WI38 (cell line): ENCODE measurements around the gene CHID1.

ENCODE experiments used
- H3K4me3 ChIP-seq: 2 replicates; pipeline ENCODE4 v1.5.1; 2011; ENCODE audit warnings: low read depth, mild to moderate bottlenecking, control low read depth, low read length
- TF ChIP-seq, protein P1 (sequence below): IDR thresholded peaks from 2 replicates; pipeline ENCODE4 v1.5.1; 2012; ENCODE audit warnings: low read depth, mild to moderate bottlenecking, control low read depth, low read length

CHID1 gene

DNA sequence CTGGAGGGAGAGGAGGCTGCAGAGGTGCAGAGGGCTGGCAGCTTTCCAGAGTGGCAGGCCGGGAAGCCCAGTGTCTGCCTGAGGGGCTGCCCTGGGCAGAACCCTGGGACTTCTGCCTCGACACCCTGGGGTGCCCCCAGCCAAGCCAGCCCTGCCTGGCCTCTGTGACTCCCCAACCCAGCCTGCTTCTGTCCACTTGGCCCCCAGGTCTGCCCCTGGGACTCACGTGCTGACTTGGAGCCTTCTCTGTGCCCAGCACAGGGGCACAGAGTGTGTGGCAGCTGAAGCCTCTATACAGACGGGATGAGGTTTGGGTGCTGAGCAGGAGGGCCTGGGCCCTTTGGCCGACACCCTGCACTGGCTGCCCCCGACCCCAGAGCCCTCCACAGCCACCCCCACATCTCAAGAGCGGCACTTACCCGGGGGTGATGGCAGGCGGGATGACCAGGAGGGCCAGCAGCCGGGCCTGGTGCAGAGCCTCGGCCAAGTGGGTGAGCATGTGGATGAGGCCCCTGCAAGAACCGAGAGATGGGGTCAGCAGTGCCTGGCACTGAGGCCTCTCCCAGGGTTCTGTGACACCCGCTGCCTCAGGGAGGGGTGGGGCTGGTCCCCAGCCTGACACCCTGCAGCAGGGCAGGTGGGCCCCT lies 17.5 kb downstream of the CHID1 start:
- TF ChIP-seq, protein P1, sequence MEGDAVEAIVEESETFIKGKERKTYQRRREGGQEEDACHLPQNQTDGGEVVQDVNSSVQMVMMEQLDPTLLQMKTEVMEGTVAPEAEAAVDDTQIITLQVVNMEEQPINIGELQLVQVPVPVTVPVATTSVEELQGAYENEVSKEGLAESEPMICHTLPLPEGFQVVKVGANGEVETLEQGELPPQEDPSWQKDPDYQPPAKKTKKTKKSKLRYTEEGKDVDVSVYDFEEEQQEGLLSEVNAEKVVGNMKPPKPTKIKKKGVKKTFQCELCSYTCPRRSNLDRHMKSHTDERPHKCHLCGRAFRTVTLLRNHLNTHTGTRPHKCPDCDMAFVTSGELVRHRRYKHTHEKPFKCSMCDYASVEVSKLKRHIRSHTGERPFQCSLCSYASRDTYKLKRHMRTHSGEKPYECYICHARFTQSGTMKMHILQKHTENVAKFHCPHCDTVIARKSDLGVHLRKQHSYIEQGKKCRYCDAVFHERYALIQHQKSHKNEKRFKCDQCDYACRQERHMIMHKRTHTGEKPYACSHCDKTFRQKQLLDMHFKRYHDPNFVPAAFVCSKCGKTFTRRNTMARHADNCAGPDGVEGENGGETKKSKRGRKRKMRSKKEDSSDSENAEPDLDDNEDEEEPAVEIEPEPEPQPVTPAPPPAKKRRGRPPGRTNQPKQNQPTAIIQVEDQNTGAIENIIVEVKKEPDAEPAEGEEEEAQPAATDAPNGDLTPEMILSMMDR = no peak
- no peak overlapping the region for H3K4me3 ChIP-seq

DNA sequence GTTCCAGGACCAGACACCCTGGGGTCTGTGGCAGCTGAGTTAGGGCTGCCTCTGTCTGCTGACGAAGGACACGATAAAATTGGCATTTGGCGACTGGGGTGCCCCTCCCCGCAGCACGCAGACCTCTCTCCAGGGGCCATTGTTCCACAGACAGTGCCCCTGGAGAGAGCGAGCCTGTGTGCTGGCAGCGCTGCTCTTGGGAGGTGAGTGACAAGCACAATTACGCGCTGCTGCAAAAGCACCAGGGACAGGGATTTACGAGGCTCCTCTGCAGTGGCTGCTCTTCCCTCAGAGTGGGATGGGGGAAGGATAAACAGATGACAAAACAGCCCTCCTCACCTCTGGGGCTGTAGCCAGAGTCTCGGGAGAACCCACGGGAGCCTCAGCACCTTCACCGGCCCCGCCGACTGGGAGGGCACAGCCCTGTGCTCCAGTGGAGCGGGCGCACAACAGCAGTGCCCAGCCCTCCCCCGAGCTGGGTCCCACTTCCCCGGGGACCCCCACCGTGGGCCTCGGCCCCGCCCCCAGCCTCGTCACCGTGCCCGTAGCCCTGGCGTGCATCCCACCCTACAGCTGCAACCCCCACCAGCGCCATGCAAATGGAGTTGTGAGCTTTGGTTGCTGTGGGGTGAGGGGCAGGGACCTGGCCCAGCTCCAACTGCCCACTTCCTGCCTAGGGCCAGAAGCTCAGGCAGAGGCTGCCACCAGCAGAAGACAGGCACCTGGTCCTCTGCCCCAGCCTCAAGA lies 19.6 kb downstream of the CHID1 start:
- no peak overlapping the region for H3K4me3 ChIP-seq
- TF ChIP-seq, protein P1 = no peak

DNA sequence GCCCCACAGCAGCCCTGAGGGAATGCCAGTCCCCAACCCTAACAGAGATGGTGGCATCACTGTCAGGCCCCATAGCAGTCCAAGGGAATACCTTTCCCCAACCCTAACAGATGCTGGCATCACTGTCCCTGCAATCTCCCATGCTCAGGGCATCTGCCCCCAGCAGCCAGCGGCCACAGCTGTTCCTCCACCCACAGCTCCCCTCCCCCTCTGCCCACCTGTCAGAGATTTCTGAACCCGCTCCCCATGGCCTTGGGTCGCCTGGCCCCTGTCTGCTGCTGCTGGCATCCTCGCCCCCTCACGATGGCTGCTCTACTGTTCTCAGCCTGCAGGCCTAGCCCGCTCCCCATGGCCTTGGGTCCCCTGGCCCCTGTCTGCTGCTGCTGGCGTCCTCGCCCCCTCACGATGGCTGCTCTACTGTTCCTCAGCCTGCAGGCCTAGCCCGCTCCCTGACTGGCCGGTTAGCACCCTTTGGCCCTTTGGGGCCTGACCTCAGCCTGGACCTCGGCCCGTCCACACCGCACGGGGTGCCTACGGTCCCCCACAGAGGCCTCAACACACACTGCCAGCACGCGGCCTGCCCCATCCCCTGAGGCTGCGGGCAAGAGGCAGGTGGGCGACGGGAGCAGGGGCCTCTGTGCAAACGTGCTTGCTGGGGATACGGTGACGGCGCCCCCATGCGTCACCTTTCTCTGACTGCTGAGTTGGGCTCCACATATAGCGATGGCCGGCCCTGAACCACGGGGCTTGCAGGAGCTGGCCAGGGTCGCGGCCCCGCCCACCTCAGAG lies 20.7 kb downstream of the CHID1 start:
- no peak overlapping the region for H3K4me3 ChIP-seq
- TF ChIP-seq, protein P1 = no peak

DNA sequence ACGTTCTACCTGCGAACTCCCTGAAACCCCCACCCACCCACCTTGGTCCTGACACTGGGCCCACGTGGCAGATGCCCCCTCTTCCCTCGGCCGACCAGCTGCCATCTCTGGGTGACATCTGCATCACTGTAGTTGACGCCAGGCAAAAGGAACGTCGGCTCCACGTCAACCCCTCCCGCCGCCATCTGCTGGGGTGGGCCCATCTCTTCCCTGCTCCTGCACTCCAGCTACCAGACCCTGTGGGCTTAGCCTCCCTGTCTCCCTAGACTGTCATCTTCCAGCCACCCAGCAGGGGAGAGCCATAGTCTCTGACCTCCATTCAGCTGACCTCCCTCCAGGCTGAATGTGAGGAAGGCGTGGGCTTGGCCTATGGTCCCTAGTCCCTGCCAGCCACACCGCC lies 21.4 kb downstream of the CHID1 start:
- no peak overlapping the region for H3K4me3 ChIP-seq
- TF ChIP-seq, protein P1 = no peak

DNA sequence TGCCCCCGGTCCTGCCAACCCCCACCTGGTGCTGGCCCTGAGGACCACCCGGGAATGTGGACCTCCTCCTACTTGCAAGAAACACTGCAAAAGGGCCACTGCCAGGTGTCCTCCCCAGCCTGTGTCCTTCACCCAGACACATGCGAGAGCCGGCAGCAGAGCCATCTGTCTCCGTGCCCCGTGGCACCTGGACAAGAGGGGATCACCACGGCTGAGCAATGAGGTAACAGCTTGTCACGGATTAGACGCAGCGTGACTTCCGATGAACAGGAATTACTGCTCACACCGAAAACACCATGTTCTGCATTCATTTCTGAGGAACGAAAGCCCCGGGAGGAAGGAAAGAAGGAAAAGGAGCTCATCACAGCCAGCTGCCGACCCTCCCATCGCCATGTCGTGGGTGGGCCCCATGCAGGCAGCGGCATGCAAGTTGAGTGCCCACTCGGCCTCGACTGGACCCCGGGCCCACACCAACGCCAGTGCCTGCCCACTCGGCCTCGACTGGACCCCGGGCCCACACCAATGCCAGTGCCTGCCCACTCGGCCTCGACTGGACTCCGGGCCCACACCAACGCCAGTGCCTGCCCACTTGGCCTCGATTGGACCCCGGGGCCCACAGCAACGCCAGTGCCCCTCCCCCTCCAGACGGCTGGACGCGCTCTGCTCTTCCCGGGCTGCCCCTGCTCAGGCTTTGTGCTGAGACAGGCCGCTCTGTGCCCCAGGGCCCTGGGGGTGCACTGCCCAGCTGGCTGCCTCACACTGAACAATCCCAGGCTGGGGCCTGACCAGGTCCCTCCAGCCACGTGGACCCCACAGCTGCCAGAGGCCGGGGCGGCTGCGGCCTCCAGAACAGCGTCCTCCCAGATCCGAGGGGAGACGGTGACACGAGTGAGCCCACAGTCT lies 22.0 kb downstream of the CHID1 start:
- TF ChIP-seq, protein P1 = no peak
- H3K4me3 ChIP-seq = no peak overlapping the region

DNA sequence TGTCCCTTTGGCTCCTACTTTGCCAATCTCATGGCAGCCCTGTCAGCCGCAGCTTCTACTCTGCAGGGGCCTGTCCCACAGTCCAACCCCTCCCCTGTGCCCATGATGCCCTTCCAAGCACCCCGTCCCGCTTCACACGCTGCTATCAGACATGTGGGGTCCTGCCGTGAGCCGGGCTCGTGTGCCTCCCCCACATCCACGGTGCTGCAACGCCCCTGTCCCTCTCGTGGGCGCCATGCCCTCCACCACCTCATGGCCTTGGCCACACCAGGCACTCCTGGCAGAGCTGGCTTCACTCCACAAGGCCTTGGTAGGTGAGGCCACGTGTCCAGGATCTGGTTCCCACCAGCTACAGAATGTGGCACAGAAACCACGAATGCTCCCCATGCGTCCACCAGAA lies 23.0 kb downstream of the CHID1 start:
- H3K4me3 ChIP-seq = no peak overlapping the region
- TF ChIP-seq, protein P1 = no peak
